Adipose tissue (tissue), 3 donors: ENCODE data around the gene MBNL2. TPM values are rescaled to one million over a fixed set of nuclear protein-coding genes. Genes with fewer than 3 reads are reported as not detected.

ENCODE experiments used
- H3K27ac ChIP-seq: one replicate; pipeline ENCODE4 v1.5.1; 2013; ENCODE audit warnings: low read depth, low read length
- WGBS, 3 donors: extraction: QIAGEN DNeasy Blood & Tissue Kit; methylation state at CpG; one replicate each; pipeline ENCODE4 v1.1.7; 2013; 5-methylcytosine and 5-hydroxymethylcytosine counted together
- polyA plus RNA-seq, 3 donors: library from polyadenylated mRNA; stranded (reverse); fragments of 200-250 nt; gene quantifications; one replicate each; pipeline ENCODE4 v1.2.3, GENCODE V29; 2013
- donor health status: healthy with polysubstance abuse.
- donor health status: Bipolar disorder and iron deficiency.
- donor health status: healthy.

Gene MBNL2
- polyA plus RNA-seq, 3 donors, result 17.8 to 34.3 (median 23.7) TPM

- peak overlapping the region; percentile 55 for H3K27ac ChIP-seq
- 52 to 67% (median 65%) methylated on average over 9 of the region's 9 CpGs for WGBS, 3 donors
Observed at GRCh38 chr13:97278435-97279411, 56.6 kb downstream of the MBNL2 start.

GRCh38 chr13:97279913-97280312 lies 57.8 kb downstream of the MBNL2 start:
- 42 to 65% (median 52%) methylated on average over 5 of the region's 5 CpGs for WGBS, 3 donors
- H3K27ac ChIP-seq, result no peak overlapping the region

DNA sequence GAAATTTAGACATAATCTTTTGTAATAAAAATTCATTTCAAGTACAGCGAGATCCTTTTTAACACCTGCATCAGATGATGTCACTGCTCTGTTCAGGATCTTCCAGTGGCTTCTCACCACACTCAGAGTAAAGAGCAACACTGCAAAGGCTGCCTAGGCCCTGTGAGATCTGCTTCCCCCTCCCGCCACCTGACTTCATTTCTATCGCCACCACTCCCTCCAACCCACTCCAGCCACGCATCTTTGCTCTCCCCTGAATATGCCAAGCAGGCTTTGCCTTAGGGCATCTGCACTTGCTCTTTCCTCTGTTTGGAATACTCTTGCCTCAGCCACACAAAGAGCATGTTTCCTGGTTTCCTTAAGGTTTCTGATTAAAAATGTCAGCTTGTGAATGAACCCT lies 58.3 kb downstream of the MBNL2 start:
- H3K27ac ChIP-seq, result no peak overlapping the region
- WGBS, 3 donors, result 89% methylated on average over 4 of the region's 4 CpGs

DNA sequence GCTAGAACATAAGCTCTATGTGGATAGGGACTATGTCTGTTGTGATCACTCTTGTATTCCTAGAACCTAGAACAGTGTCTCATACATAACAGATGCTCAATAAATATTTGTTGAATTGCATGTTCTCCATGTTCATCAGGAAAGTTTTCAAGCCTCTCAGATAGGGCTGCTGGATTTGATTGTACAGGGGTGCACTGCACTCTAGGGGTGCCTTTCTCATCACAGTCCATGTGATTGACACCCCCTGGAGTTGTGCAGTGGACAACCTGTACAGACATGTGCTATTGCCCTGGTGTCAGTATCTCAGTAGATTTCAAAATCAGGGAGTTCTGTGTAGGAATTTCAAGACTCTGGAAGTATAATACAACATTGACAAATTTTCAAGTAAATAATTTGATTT lies 58.9 kb downstream of the MBNL2 start:
- no peak overlapping the region for H3K27ac ChIP-seq

DNA sequence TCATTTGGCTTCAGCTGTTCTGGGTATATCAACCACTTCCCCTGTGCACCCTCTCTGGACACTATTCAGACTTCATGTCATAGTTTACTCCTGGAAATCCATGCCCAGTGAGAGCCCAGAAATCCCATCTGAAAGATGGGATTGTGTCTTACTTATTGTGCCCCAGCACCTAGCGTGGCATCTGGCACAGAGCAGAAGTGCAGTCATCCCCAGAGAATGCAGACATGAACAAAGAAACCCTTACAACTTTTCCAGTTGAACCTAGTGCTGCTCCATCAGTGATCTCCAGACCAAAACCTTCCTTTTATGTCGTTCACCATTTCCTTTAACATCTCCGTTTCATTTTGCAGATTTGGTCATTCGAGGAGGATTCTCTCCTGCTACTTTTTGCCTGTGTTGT lies 60.6 kb downstream of the MBNL2 start:
- WGBS, 3 donors, result 86 to 88% (median 87%) methylated on average over 4 of the region's 4 CpGs
- H3K27ac ChIP-seq, result no peak overlapping the region

DNA sequence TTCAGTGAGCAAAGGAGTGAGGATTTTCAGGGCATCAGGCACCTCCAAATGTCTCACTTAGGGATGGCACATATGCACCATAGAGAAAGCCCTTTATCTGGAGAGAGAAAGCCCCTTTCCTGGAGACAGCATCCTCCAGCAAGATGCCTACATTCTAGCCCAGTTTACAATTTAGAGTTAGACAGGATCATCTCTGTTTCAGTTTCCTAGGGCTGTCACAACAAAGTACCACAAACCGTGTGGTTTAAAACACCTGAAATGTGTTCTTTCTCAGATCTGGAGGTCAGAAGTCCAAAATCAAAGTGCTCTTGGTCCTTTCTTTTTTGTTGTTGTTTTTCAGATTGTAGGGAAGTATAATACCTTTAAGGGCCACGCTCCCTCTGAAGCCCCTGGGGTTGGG lies 61.8 kb downstream of the MBNL2 start:
- H3K27ac ChIP-seq, result no peak overlapping the region
- 87 to 90% (median 89%) methylated on average over 2 of the region's 2 CpGs for WGBS, 3 donors

- no peak overlapping the region for H3K27ac ChIP-seq
- WGBS, 3 donors, result 49 to 89% (median 66%) methylated on average over 3 of the region's 3 CpGs
Observed at GRCh38 chr13:97284558-97284957, 62.4 kb downstream of the MBNL2 start.

GRCh38 chr13:97285221-97285955 lies 63.3 kb downstream of the MBNL2 start:
- WGBS, 3 donors, result 83 to 92% (median 85%) methylated on average over 6 of the region's 6 CpGs
- H3K27ac ChIP-seq, result no peak overlapping the region

DNA sequence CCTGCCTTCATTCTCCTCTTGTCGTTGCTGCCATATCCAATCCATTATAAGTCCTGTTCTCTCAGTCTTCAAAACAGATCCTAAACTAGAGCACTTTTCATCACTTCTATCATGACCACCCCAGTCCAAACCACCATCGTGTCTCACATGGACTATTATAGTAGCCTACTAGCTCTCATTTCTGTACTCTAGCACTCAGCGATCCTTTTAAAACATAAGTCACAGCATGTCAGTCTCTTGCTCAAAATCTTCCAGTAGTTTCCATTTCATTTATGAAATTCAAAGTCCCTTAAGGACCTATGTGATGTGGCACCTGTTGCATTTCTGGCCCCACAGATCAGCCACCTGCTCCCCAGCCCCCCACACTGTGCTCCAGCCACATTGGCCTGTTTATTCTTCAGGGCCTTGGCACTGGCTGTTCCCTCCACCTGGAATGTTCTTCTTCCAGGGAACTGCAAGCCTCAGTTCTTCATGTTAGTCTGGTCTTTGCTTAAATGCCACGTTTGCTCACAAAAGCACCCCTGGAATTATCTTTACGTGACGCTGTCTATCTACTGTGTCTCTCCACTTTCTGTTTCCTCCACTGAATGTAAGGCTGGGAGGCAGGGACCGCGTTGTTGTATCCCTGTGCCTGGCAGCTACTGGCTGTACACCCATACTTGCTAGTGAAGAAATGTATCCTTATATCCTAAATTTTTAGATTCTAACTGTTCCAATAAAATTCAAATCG lies 64.3 kb downstream of the MBNL2 start:
- 85 to 92% (median 87%) methylated on average over 9 of the region's 9 CpGs for WGBS, 3 donors
- H3K27ac ChIP-seq, result no peak overlapping the region

DNA sequence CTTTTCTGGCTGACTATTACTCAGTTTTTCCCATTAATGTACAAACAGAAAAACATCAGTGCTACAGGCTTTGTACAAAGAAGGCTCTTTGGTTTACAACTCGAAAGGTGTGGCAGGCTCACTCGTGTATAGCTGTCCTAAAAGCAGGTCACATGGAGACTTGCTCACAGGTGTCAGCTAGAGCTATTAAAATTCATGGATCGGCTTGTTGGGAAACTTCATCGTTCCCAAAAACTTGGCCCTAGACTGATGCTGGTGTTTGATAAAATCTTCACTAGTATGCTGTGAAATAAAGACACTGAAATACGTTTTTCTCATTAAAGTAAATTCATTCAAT lies 64.9 kb downstream of the MBNL2 start:
- 71 to 82% (median 80%) methylated on average over 5 of the region's 5 CpGs for WGBS, 3 donors
- H3K27ac ChIP-seq, result no peak overlapping the region

DNA sequence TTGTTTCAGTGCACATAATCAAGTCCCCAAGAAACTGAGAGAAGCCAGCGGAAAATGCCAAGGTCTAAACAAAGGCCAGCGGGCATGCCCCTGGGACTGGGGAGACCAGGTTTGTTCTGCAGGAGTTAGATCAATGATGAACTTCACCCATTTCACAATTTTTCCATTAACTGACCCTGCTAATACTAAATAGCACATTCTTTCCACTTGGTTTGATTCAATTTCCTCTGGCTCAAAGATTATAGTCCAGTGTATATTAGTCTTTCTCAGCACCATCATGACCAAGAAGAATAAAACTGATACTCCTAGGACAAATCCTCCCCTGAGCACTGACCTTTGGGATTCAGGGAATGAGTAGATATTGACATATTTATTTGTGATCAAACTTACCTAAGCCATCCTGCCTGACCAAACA lies 66.4 kb downstream of the MBNL2 start:
- 97 to 98% (median 98%) methylated on average over 2 of the region's 2 CpGs for WGBS, 3 donors
- H3K27ac ChIP-seq, result no peak overlapping the region

- 95 to 96% (median 95%) methylated on average over 4 of the region's 4 CpGs for WGBS, 3 donors
- no peak overlapping the region for H3K27ac ChIP-seq
Observed at GRCh38 chr13:97289514-97290298, 67.6 kb downstream of the MBNL2 start.

DNA sequence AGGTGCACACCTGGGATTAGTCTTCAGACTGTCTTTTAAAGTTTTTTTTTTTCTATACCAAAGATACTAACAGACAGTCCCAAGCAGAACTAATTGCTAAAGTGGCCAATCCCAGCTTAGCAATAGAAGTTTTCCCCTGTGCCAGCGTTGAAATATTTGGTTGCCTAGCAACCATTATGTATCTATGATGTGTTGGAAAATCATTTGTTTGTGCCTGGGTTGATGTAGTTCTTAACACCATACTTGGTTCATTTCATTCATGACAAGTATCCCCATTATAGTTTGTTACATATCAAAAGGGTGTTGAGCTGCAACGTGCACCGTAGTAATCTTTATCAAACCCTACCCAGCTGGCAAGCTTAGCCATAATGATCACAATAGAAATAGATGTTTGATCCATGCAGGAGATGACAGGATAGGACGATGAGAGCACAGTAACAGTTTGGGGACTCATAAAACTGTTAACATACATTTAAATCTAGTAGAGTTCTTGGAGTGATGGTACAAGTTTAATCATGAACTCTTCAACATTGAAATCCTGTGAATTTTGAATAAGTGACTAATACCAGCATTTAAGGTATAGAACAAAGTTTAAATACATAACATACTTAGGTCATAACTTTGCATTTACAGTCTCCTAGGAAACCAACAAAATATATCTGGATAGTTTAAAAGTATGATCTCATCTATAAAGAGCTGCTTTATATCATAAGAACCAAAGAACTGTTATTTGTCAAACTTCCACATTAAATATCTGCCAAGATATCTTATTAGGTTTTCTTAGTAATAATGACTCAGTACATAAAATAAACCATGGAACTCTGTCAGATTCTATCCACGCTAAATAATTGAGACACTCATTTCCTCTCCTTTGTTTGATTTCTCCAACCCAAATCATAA lies 73.4 kb downstream of the MBNL2 start:
- H3K27ac ChIP-seq, result no peak overlapping the region
- WGBS, 3 donors, result 42 to 54% (median 45%) methylated on average over 5 of the region's 5 CpGs

DNA sequence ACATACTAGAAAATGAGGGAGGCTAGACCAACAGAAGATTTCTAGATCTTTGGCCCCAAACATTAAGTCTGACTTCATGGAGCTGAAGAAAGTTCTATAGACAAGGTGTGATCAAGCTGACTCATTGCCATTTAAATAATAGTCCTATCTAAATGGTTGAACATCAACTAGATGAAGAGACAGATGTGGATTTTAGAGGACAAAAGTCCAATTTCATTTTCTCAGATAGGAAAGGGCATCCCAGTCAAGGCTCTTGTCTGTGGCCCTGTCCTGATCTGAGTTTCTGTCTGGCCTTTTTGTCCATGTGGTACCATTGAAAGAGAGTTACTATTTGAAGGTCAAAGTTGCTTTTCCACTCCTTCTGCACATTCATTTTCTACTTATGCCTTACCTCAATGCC lies 74.6 kb downstream of the MBNL2 start:
- no peak overlapping the region for H3K27ac ChIP-seq

DNA sequence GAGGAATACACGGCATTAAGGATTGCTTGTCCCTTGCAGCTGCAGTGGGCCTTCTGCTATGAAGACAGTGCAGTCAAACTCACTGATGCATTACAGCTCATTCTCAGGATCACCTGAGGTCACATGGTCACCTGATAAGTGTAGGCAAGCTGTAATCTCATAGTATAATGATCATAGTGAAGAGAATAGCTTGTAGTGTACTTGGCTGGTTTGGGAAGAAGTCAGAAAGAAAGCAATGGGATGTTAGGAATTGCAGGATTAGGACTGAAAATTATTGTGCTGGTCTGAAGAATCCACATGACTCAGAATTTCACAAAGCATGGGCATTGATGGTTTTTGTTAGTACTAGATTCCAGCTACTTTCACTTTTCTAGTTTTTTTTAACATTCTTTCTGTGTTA lies 76.7 kb downstream of the MBNL2 start:
- no peak overlapping the region for H3K27ac ChIP-seq
- 76 to 97% (median 90%) methylated on average over 1 of the region's 1 CpG for WGBS, 3 donors

GRCh38 chr13:97300871-97301270 lies 78.7 kb downstream of the MBNL2 start:
- H3K27ac ChIP-seq, result no peak overlapping the region
- 64 to 81% (median 73%) methylated on average over 3 of the region's 3 CpGs for WGBS, 3 donors

DNA sequence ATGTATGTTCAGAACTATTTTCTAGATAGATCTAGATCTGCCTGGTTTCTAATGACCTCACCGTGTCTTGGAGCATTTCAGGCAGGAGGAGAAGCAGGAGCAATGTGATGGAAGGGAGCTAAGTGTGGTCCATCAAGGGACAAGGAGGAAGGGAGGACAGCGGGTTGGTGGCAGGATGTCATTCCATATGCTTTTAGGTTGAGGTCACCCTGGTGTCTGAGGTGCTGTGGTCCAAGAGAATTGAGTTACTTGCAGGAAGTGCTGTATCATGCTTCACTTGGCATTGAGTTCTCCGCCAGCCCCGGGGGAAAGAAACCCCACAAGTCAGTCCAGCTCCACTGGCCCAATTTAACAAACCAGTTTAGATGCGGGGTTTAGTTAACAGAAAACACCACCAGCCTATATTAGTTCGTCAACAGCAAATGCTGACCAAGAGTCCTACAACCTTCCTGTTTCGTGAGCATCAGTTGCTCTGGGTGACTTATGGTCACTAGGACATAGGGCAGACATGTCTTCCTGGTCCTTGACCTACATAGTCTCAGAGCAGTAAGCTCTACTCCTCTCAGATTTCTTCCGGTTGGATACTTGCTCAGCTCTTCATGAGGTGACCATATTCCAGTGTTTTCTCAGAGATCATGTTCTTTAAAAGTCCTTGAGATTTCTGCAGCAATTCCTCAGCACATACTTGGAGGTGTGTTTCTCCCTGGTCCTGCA lies 79.4 kb downstream of the MBNL2 start:
- 75 to 89% (median 82%) methylated on average over 8 of the region's 8 CpGs for WGBS, 3 donors
- no peak overlapping the region for H3K27ac ChIP-seq
